Stomach (tissue), 4 donors: Measurements from ENCODE around the gene PRICKLE2.

Experiments used
- CTCF ChIP-seq, 7 experiments: fragments of 450-650 bp in 4 of 7; fragments of 200-600 bp in 3 of 7; sonication (generic) in 3 of 7; IDR thresholded peaks; one replicate each; pipeline ENCODE4 v1.5.1; 2016 to 2019; ENCODE audit warnings: antibody characterized with exemption in 7 of 7, control low read depth in 2 of 7, mild to moderate bottlenecking in 1 of 7
- POLR2A ChIP-seq, 4 donors: fragments of 450-650 bp; IDR thresholded peaks; one replicate each; pipeline ENCODE4 v1.6.1; 2016; ENCODE audit warnings: antibody characterized with exemption in 4 of 4, control low read depth in 2 of 4, mild to moderate bottlenecking in 1 of 4, moderate library complexity in 1 of 4

GRCh38 chr3:64095802-64096201 is 129.5 kb downstream of the PRICKLE2 start:
- TF ChIP-seq POLR2A (IDR thresholded peaks at IDR 0.05) = no peak
- no peak for TF ChIP-seq CTCF (IDR thresholded peaks at IDR 0.05)
